ENCODE data around the gene HIRA.

The HIRA gene

GRCh38 chr22:19344420-19344819 is 87.1 kb downstream of the HIRA start:
- H2AFZ ChIP-seq (ENCODE audit: low read depth, low read length), result no peak overlapping the region
- no peak overlapping the region for H3K4me2 ChIP-seq (ENCODE audit: low read length)
- H4K20me1 ChIP-seq (ENCODE audit: insufficient read depth, low read length), result no peaks in the 10 kb centered on the region
- H3K27ac ChIP-seq (ENCODE audit: low read length), result no peak overlapping the region
- H3K79me2 ChIP-seq (ENCODE audit: low read length), result no peaks in the 10 kb centered on the region
- no peaks in the 10 kb centered on the region for H3K9me3 ChIP-seq (ENCODE audit: insufficient read depth, low read length)
- no peak for TF ChIP-seq EZH2phosphoT487 (IDR thresholded peaks at IDR 0.05; ENCODE audit: low read depth)
- no peaks in the 10 kb centered on the region for H3K4me1 ChIP-seq (ENCODE audit: low read length)
- no peaks in the 10 kb centered on the region for H3K27me3 ChIP-seq (ENCODE audit: low read depth, low read length)
- H3K36me3 ChIP-seq (replicated peaks; ENCODE audit: low read depth, low read length), result peaks cover 48% of the 10 kb centered on the region
- H3K4me3 ChIP-seq (ENCODE audit: low read length), result no peak overlapping the region
- no peak overlapping the region for H3K9ac ChIP-seq (ENCODE audit: low read length)

- Histone ChIP-seq H3K9me3 (ENCODE audit: insufficient read depth, low read length) (peaks cover 1% of the 10 kb centered on the region; the same call in 1 of the 2 replicates), H3K27ac (ENCODE audit: low read length) (no peak overlapping the region), H3K4me2 (ENCODE audit: low read length) (no peak overlapping the region), H4K20me1 (ENCODE audit: insufficient read depth, low read length) (no peaks in the 10 kb centered on the region), H3K4me1 (ENCODE audit: low read length) (no peaks in the 10 kb centered on the region), H3K27me3 (ENCODE audit: low read depth, low read length) (no peaks in the 10 kb centered on the region), H3K4me3 (ENCODE audit: low read length) (no peak overlapping the region), H2AFZ (ENCODE audit: low read depth, low read length) (no peak overlapping the region), H3K9ac (ENCODE audit: low read length) (no peak overlapping the region), H3K79me2 (ENCODE audit: low read length) (no peaks in the 10 kb centered on the region), H3K36me3 (replicated peaks; ENCODE audit: low read depth, low read length) (peaks cover 52% of the 10 kb centered on the region)
- no peak for TF ChIP-seq CTCF (IDR thresholded peaks at IDR 0.05; ENCODE audit: low read depth, low read length)
- no peak for TF ChIP-seq EZH2phosphoT487 (IDR thresholded peaks at IDR 0.05; ENCODE audit: low read depth)
These were observed 88.1 kb downstream of the HIRA start for GRCh38 chr22:19343470-19343869.

- Histone ChIP-seq H3K4me1 (ENCODE audit: low read length) (no peaks in the 10 kb centered on the region), H2AFZ (ENCODE audit: low read depth, low read length) (no peak overlapping the region), H3K36me3 (replicated peaks; ENCODE audit: low read depth, low read length) (peaks cover 58% of the 10 kb centered on the region), H3K4me2 (ENCODE audit: low read length) (no peak overlapping the region), H3K9ac (ENCODE audit: low read length) (no peak overlapping the region), H3K9me3 (ENCODE audit: insufficient read depth, low read length) (peaks cover 14% of the 10 kb centered on the region; the same call in 1 of the 2 replicates), H3K27me3 (ENCODE audit: low read depth, low read length) (no peaks in the 10 kb centered on the region), H3K79me2 (ENCODE audit: low read length) (no peaks in the 10 kb centered on the region), H3K4me3 (ENCODE audit: low read length) (no peak overlapping the region), H4K20me1 (ENCODE audit: insufficient read depth, low read length) (no peaks in the 10 kb centered on the region), H3K27ac (ENCODE audit: low read length) (no peak overlapping the region)
- TF ChIP-seq CTCF (IDR thresholded peaks at IDR 0.05; ENCODE audit: low read depth, low read length) (no peak), EZH2phosphoT487 (IDR thresholded peaks at IDR 0.05; ENCODE audit: low read depth) (no peak)
These were observed 90.0 kb downstream of the HIRA start for GRCh38 chr22:19341500-19341899.

GRCh38 chr22:19337137-19337536 is 94.4 kb downstream of the HIRA start:
- Histone ChIP-seq H3K4me1 (ENCODE audit: low read length) (no peaks in the 10 kb centered on the region), H3K4me3 (ENCODE audit: low read length) (no peak overlapping the region), H4K20me1 (ENCODE audit: insufficient read depth, low read length) (no peaks in the 10 kb centered on the region), H3K79me2 (ENCODE audit: low read length) (no peaks in the 10 kb centered on the region), H3K9ac (ENCODE audit: low read length) (no peak overlapping the region), H3K4me2 (ENCODE audit: low read length) (no peak overlapping the region), H3K27ac (ENCODE audit: low read length) (no peak overlapping the region), H3K36me3 (replicated peaks; ENCODE audit: low read depth, low read length) (peaks cover 75% of the 10 kb centered on the region), H3K27me3 (ENCODE audit: low read depth, low read length) (no peaks in the 10 kb centered on the region), H3K9me3 (ENCODE audit: insufficient read depth, low read length) (peaks cover 37% of the 10 kb centered on the region), H2AFZ (ENCODE audit: low read depth, low read length) (no peak overlapping the region)
- TF ChIP-seq CTCF (IDR thresholded peaks at IDR 0.05; ENCODE audit: low read depth, low read length) (no peak), EZH2phosphoT487 (IDR thresholded peaks at IDR 0.05; ENCODE audit: low read depth) (no peak)
